Loucy (cell line): ENCODE results near the gene SWI5.

Source experiments
- CTCF ChIP-seq: fragments of 200-600 bp; sonication (generic); conservative IDR thresholded peaks from 2 replicates; pipeline ENCODE4 v1.5.1; 2014; ENCODE audit warnings: mild to moderate bottlenecking, antibody characterized with exemption, low read length
- EZH2phosphoT487 ChIP-seq: fragments of 200-600 bp; IDR thresholded peaks from 2 replicates; pipeline ENCODE4 v1.6.1; 2018; ENCODE audit warnings: antibody characterized with exemption, mild to moderate bottlenecking, moderate library complexity, borderline replicate concordance

GRCh38 chr9:128322404-128323211 lies 46.5 kb downstream of the SWI5 start, which contains the start of the genes COQ4 and TRUB2:
- TF ChIP-seq CTCF (no peak), EZH2phosphoT487 (no peak)
